Measurements from ENCODE around the gene AP4S1.
"Not testable (repeated sequence)": the region's sequence is repeated elsewhere in the genome, so short reads cannot be mapped to it uniquely, and the experiment has no call there.

The AP4S1 gene

GRCh38 chr14:31060253-31060875 is 34.9 kb downstream of the AP4S1 start:
- Histone ChIP-seq H3K36me3 (ENCODE audit: insufficient read depth, low read length) (no peaks in the 10 kb centered on the region), H3K27me3 (ENCODE audit: insufficient read depth, low read length) (no peaks in the 10 kb centered on the region), H2AFZ (ENCODE audit: low read depth, low read length) (no peak overlapping the region), H3K4me1 (ENCODE audit: insufficient read depth, low read length) (no peaks in the 10 kb centered on the region), H3K4me3 (ENCODE audit: low read length) (no peak overlapping the region), H3K9me3 (ENCODE audit: low read length) (no peaks in the 10 kb centered on the region)

DNA sequence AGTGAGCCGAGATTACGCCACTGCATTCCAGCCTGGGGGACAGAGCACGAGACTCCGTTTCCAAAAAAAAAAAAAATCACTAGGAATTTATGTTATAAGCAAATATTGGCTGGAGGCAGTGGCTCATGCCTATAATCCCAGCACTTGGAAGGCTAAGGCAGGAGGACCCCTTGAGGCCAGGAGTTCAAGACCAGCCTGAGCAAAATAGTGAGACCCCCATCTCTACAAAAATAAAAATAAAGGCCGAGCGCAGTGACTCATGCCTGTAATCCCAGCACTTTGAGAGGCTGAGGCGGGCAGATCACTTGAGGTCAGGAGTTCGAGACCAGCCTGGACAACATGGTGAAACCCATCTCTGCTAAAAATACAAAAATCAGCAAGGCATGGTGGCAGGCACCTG is 37.5 kb downstream of the AP4S1 start:
- not testable (repeated sequence) for H3K36me3 ChIP-seq (ENCODE audit: insufficient read depth, low read length); H3K4me3 ChIP-seq (ENCODE audit: low read length); H3K27me3 ChIP-seq (ENCODE audit: insufficient read depth, low read length); H3K4me1 ChIP-seq (ENCODE audit: insufficient read depth, low read length); H3K9me3 ChIP-seq (ENCODE audit: low read length); H2AFZ ChIP-seq (ENCODE audit: low read depth, low read length)

- no peak overlapping the region for H3K4me3 ChIP-seq (ENCODE audit: low read length)
- no peaks in the 10 kb centered on the region for H3K9me3 ChIP-seq (ENCODE audit: low read length)
- no peak overlapping the region for H2AFZ ChIP-seq (ENCODE audit: low read depth, low read length)
- H3K27me3 ChIP-seq (ENCODE audit: insufficient read depth, low read length): no peaks in the 10 kb centered on the region
- H3K36me3 ChIP-seq (ENCODE audit: insufficient read depth, low read length): peaks cover 6% of the 10 kb centered on the region
- no peaks in the 10 kb centered on the region for H3K4me1 ChIP-seq (ENCODE audit: insufficient read depth, low read length)
Observed at GRCh38 chr14:31068235-31068634, 42.8 kb downstream of the AP4S1 start.

GRCh38 chr14:31069343-31069742 is 43.9 kb downstream of the AP4S1 start:
- Histone ChIP-seq H2AFZ (ENCODE audit: low read depth, low read length) (no peak overlapping the region), H3K27me3 (ENCODE audit: insufficient read depth, low read length) (no peaks in the 10 kb centered on the region), H3K4me3 (ENCODE audit: low read length) (no peak overlapping the region), H3K4me1 (ENCODE audit: insufficient read depth, low read length) (no peaks in the 10 kb centered on the region), H3K36me3 (ENCODE audit: insufficient read depth, low read length) (peaks cover 6% of the 10 kb centered on the region), H3K9me3 (ENCODE audit: low read length) (no peaks in the 10 kb centered on the region)

DNA sequence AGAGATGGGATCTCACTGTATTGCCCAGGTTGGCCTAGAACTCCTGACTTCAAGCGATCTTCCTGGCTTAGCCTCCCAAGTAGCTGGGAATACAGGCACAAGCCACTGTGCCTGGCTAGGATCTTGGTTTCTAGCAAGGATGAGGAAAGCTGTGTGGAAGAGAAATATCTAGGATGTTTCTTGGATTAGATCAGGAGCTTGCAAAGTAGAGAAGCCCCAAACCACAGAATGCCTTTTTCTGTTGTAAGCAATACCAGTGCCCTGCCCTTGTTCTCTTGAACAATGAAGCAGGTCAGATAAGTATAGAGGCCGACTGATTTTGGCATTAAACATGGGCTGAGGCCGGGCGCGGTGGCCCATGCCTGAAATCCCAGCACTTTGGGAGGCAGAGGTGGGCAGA is 45.0 kb downstream of the AP4S1 start:
- H3K27me3 ChIP-seq (ENCODE audit: insufficient read depth, low read length): no peaks in the 10 kb centered on the region
- no peak overlapping the region for H3K4me3 ChIP-seq (ENCODE audit: low read length)
- H2AFZ ChIP-seq (ENCODE audit: low read depth, low read length): no peak overlapping the region
- no peaks in the 10 kb centered on the region for H3K4me1 ChIP-seq (ENCODE audit: insufficient read depth, low read length)
- H3K9me3 ChIP-seq (ENCODE audit: low read length): peaks cover 2% of the 10 kb centered on the region
- peaks cover 12% of the 10 kb centered on the region for H3K36me3 ChIP-seq (ENCODE audit: insufficient read depth, low read length)

- H3K4me3 ChIP-seq (ENCODE audit: low read length): no peak overlapping the region
- H3K27me3 ChIP-seq (ENCODE audit: insufficient read depth, low read length): no peaks in the 10 kb centered on the region
- peaks cover 12% of the 10 kb centered on the region for H3K36me3 ChIP-seq (ENCODE audit: insufficient read depth, low read length)
Observed at GRCh38 chr14:31071151-31071550, 45.7 kb downstream of the AP4S1 start.

GRCh38 chr14:31075144-31075543 is 49.7 kb downstream of the AP4S1 start:
- H3K4me1 ChIP-seq (ENCODE audit: insufficient read depth, low read length): no peaks in the 10 kb centered on the region
- no peak overlapping the region for H2AFZ ChIP-seq (ENCODE audit: low read depth, low read length)
- no peak overlapping the region for H3K4me3 ChIP-seq (ENCODE audit: low read length)
- peaks cover 14% of the 10 kb centered on the region for H3K36me3 ChIP-seq (ENCODE audit: insufficient read depth, low read length)
- H3K9me3 ChIP-seq (ENCODE audit: low read length): peaks cover 2% of the 10 kb centered on the region
- no peaks in the 10 kb centered on the region for H3K27me3 ChIP-seq (ENCODE audit: insufficient read depth, low read length)

More at GRCh38 chr14:31071151-31071550, 45.7 kb downstream of the AP4S1 start:
- no peaks in the 10 kb centered on the region for H3K4me1 ChIP-seq (ENCODE audit: insufficient read depth, low read length)
- H2AFZ ChIP-seq (ENCODE audit: low read depth, low read length): no peak overlapping the region
- H3K9me3 ChIP-seq (ENCODE audit: low read length): peaks cover 2% of the 10 kb centered on the region

DNA sequence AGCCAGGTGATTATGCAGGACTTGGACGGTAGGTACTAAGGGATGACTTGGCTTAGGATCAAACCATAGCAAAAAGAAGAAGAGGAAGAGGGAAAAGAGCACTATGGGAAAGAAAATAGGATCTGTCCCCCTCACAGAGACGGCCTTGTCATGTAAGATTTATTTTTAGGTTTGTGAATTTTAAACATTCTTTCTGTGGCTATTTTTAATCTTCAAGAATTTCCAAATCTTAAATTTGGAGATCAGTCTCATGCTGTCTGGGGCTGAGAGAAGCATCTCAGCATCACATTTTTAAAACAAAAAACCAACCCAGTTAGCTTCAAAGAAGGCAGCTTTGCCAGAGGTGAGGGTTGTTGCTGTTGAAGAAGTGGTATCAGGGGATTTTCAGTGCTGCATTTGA is 53.3 kb downstream of the AP4S1 start:
- Histone ChIP-seq H3K9me3 (ENCODE audit: low read length) (peaks cover 2% of the 10 kb centered on the region), H3K36me3 (ENCODE audit: insufficient read depth, low read length) (peaks cover 15% of the 10 kb centered on the region), H3K4me3 (ENCODE audit: low read length) (no peak overlapping the region), H2AFZ (ENCODE audit: low read depth, low read length) (no peak overlapping the region), H3K27me3 (ENCODE audit: insufficient read depth, low read length) (no peaks in the 10 kb centered on the region), H3K4me1 (ENCODE audit: insufficient read depth, low read length) (no peaks in the 10 kb centered on the region)

DNA sequence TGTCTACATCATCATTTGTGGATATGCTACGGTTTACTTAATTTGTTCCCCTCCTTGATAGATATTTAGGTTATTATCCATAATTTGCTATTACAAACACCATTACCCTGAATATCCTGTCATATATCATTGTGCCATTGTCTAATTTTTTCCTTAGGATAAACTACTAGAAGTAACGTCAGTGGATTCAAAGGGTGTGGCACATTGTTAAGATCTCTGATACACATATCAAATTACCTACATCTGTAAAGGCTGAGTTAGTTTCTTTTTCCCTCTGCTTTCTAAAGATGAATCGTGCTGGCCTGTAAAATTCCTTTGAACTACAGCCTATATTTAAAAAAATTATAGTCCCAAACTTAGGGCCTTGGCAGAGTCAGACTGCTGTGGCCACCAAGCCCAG is 54.6 kb downstream of the AP4S1 start:
- no peaks in the 10 kb centered on the region for H3K9me3 ChIP-seq (ENCODE audit: low read length)
- no peaks in the 10 kb centered on the region for H3K4me1 ChIP-seq (ENCODE audit: insufficient read depth, low read length)
- H2AFZ ChIP-seq (ENCODE audit: low read depth, low read length): no peak overlapping the region
- H3K27me3 ChIP-seq (ENCODE audit: insufficient read depth, low read length): no peaks in the 10 kb centered on the region
- no peak overlapping the region for H3K4me3 ChIP-seq (ENCODE audit: low read length)
- peaks cover 11% of the 10 kb centered on the region for H3K36me3 ChIP-seq (ENCODE audit: insufficient read depth, low read length)

- Histone ChIP-seq H3K9me3 (ENCODE audit: low read length) (no peaks in the 10 kb centered on the region), H3K27me3 (ENCODE audit: insufficient read depth, low read length) (no peaks in the 10 kb centered on the region), H3K4me3 (ENCODE audit: low read length) (no peak overlapping the region), H3K4me1 (ENCODE audit: insufficient read depth, low read length) (no peaks in the 10 kb centered on the region), H2AFZ (ENCODE audit: low read depth, low read length) (no peak overlapping the region), H3K36me3 (ENCODE audit: insufficient read depth, low read length) (peaks cover 9% of the 10 kb centered on the region)
Observed at GRCh38 chr14:31080484-31080883, 55.0 kb downstream of the AP4S1 start.

DNA sequence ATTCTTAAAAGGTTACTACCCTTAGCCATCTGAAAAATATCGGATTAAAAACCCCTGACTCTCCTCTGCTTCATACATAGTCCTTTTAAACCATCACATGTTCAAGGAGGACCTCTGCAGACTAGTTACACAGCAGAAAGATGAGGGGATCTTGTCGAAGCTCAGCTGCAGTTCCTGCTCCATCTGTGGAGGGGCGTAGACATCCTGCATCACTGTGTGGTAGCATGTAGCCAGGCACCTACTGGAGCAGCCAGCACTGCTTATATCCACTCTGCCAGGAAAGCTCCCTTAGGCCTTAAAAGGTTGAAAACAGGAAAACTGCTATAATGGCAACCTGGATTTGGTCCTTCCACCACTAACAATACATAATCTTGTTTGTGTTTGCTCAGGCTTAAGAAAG is 58.3 kb downstream of the AP4S1 start:
- Histone ChIP-seq H3K9me3 (ENCODE audit: low read length) (no peaks in the 10 kb centered on the region), H3K27me3 (ENCODE audit: insufficient read depth, low read length) (no peaks in the 10 kb centered on the region), H3K4me3 (ENCODE audit: low read length) (no peak overlapping the region), H2AFZ (ENCODE audit: low read depth, low read length) (no peak overlapping the region), H3K4me1 (ENCODE audit: insufficient read depth, low read length) (no peaks in the 10 kb centered on the region), H3K36me3 (ENCODE audit: insufficient read depth, low read length) (peaks cover 9% of the 10 kb centered on the region)

DNA sequence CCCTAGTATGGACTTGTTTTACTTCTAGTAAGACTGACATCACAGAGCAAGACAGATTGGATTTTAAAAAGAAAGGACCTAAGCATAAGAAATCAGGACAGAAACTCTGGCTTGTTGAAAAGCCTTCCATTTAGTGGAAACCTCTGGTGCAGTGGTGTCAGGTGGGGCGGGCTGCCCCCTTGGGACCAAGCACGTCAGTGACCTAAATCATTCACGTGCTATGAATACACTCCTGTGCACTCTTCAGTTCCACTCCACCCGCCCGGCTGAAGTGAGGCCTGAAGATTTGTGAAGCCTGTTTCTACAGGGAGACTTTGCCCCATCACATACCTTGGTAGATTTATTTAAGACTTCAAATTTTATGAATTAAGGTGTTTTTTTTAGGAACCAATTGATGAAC is 58.9 kb downstream of the AP4S1 start:
- peaks cover 7% of the 10 kb centered on the region for H3K36me3 ChIP-seq (ENCODE audit: insufficient read depth, low read length)
- no peaks in the 10 kb centered on the region for H3K27me3 ChIP-seq (ENCODE audit: insufficient read depth, low read length)
- no peaks in the 10 kb centered on the region for H3K9me3 ChIP-seq (ENCODE audit: low read length)
- H2AFZ ChIP-seq (ENCODE audit: low read depth, low read length): no peak overlapping the region
- no peaks in the 10 kb centered on the region for H3K4me1 ChIP-seq (ENCODE audit: insufficient read depth, low read length)
- H3K4me3 ChIP-seq (ENCODE audit: low read length): no peak overlapping the region

GRCh38 chr14:31085027-31085426 is 59.6 kb downstream of the AP4S1 start:
- Histone ChIP-seq H2AFZ (ENCODE audit: low read depth, low read length) (no peak overlapping the region), H3K36me3 (ENCODE audit: insufficient read depth, low read length) (peaks cover 7% of the 10 kb centered on the region), H3K4me1 (ENCODE audit: insufficient read depth, low read length) (no peaks in the 10 kb centered on the region), H3K4me3 (ENCODE audit: low read length) (no peak overlapping the region), H3K27me3 (ENCODE audit: insufficient read depth, low read length) (no peaks in the 10 kb centered on the region), H3K9me3 (ENCODE audit: low read length) (no peaks in the 10 kb centered on the region)

DNA sequence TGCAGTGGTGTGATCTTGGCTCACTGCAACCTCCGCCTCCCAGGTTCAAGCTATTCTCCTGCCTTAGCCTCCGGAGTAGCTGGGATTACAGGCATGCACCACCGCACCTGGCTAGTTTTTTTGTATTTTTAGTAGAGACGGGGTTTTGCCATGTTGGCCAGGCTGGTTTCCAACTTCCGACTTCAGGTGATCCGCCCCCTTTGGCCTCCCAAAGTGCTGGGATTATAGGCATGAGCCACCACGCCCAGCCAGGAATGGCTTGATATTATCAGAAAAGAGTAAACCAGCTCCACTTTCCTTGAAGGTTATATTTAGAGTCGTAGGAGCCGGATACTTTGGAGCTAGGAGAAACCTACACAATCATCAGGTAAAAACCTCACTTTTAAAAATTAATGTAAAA is 61.0 kb downstream of the AP4S1 start:
- not testable (repeated sequence) for H2AFZ ChIP-seq (ENCODE audit: low read depth, low read length); H3K4me1 ChIP-seq (ENCODE audit: insufficient read depth, low read length); H3K9me3 ChIP-seq (ENCODE audit: low read length); H3K36me3 ChIP-seq (ENCODE audit: insufficient read depth, low read length); H3K27me3 ChIP-seq (ENCODE audit: insufficient read depth, low read length); H3K4me3 ChIP-seq (ENCODE audit: low read length)
